Suppressor macrophage treated with lipopolysaccharide for 4 hours (primary cell): ENCODE results near the gene GALNT17.
"Not testable (repeated sequence)": the region's sequence is repeated elsewhere in the genome, so short reads cannot be mapped to it uniquely, and the experiment has no call there.

ENCODE experiments used
- DNase-seq: peaks from one replicate; pipeline ENCODE4 v3.0.0-alpha.2; 2020

GALNT17 gene

GRCh38 chr7:71643031-71643430, 511.1 kb downstream of the GALNT17 start:
- DNase-seq: not testable (repeated sequence)

GRCh38 chr7:71645836-71646235, 513.9 kb downstream of the GALNT17 start:
- no peak for DNase-seq

GRCh38 chr7:71649812-71650211, 517.9 kb downstream of the GALNT17 start:
- DNase-seq: no peak

DNA sequence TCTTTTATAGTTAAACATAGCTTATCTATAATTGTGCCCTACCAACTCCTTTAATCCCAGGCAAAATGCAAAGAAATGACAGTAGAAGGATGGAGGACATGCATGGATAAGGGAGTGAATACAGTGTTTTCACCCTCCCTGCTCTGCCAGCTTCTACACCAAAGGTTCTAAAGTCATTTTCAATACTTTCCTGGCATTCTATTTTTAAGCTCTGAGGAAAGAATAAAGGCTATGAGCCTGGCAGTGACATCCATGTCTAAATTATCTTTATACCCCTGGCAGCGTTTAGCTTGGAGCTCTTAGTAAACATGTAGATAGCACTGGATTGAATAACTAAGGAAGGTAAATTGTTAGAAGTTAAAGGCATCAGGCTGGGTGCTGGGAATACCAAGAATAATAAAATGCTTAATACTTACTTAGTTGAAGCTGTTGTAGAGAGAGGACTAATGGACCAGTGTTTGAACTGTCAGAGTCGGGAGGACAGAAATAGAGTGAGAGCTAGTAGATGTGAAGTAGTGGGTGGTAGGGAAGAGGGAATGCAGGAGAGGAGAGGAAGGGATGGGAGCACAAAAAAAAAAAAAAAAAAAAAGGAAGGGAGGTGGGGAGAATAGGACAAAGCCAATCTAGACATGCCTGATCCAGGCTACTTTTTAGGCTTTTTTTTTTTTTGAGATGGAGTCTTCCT, 518.9 kb downstream of the GALNT17 start:
- no peak for DNase-seq

DNA sequence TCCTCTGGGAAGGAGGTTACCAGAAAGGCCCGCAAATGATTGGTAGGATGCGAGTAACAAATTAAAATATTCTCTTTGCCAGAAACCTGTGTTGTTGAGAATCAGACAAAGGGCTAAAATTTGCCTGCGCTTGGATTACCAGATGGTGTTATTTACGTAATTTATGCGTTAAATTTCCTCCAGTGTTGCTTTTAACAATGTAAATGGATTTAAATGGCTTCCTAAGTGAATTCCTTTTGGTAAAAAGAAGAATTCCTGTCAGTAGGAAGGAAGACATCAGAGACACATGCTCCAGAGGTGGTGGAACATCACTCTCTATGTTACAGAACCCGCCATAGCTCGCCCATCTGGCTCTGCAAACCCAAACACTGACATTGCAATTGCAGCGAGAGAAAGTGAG, 520.6 kb downstream of the GALNT17 start:
- DNase-seq: no peak

DNA sequence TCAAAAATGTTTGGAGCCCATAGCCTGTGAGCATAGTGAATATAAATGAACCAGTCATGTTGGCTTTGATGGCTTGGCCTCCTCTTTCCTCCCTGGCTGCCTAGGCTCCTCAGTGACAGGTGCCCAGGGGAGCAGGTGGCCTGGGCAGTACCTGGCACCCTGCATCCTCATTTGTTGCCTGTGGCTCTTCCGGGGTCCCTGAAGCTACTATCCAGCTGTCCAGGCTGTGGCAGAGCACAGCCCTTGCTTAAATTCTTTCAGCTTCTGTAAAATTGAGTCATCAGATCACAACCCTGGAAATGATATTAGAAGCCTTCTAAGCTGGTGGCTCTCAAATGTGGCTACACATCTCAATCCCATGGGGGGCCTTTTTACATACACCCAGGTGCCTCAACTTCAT, 525.4 kb downstream of the GALNT17 start:
- DNase-seq: no peak

DNA sequence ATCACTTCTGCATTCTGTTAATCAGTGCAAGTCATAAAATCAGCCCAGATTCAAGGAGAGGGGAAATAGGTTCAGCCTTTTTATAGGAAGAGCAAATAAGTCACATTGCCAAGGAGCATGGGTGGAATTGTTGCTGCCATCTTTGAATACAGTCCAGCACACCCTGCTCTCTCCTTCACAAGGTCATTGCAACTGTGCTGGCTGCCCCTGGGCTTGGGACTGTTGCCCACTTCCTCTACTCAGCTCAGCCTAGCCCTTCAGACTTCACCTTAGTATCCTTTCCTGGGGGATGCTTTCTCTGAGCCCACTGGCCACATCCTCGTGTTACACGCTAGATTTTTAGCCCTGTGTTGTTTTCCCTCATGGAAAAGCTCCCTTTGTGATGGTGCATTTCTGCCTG, 527.7 kb downstream of the GALNT17 start:
- no peak for DNase-seq

DNA sequence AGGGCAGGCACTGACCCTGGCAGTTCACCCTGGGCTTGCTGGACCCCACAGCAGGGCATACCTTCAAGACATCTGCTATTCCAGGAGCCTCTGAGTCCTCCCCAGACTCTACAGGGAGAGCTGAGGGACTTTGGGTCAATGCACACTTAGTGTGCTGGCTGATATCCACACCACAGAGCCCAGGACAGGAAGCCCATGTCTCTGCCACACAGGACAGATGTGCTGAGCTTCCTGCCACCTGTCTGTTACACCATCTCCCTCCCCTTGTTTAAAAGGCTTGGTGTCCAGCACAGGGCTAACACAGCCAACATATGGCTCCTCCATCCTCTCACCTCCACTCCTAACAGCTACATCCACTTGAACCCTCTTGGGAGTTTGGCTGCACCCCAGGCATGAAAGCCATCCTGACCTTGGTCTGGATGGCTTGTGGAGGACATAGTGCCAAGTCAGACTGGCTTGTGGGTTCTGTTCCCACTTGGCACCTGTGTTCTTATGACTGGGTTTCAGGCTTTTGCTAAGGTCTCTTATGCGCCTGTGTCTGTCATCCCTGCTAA, 529.8 kb downstream of the GALNT17 start:
- DNase-seq: no peak

DNA sequence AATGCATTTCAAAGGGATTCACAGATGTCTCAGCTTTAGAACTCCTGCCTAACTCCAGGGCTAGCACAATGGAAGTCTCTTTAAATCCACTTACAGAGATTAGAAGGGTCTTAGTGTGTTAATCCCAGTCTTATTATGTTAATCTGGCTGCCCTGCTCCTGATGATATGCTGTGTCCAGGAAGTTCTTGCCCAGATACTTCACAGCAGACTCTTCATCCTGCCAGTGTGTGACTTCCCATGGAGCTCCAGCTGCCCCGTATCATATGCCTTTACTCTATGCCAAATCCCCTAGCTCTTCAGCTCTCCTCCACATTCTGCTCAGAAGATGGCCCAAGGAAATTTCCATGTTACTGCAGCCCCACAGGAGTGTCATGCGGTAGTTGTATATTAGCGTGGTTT, 533.8 kb downstream of the GALNT17 start:
- no peak for DNase-seq

GRCh38 chr7:71668572-71668971, 536.6 kb downstream of the GALNT17 start:
- DNase-seq: no peak

- DNase-seq: no peak
These were observed 547.5 kb downstream of the GALNT17 start for GRCh38 chr7:71679480-71679879.

GRCh38 chr7:71682181-71682580, 550.2 kb downstream of the GALNT17 start:
- no peak for DNase-seq

DNA sequence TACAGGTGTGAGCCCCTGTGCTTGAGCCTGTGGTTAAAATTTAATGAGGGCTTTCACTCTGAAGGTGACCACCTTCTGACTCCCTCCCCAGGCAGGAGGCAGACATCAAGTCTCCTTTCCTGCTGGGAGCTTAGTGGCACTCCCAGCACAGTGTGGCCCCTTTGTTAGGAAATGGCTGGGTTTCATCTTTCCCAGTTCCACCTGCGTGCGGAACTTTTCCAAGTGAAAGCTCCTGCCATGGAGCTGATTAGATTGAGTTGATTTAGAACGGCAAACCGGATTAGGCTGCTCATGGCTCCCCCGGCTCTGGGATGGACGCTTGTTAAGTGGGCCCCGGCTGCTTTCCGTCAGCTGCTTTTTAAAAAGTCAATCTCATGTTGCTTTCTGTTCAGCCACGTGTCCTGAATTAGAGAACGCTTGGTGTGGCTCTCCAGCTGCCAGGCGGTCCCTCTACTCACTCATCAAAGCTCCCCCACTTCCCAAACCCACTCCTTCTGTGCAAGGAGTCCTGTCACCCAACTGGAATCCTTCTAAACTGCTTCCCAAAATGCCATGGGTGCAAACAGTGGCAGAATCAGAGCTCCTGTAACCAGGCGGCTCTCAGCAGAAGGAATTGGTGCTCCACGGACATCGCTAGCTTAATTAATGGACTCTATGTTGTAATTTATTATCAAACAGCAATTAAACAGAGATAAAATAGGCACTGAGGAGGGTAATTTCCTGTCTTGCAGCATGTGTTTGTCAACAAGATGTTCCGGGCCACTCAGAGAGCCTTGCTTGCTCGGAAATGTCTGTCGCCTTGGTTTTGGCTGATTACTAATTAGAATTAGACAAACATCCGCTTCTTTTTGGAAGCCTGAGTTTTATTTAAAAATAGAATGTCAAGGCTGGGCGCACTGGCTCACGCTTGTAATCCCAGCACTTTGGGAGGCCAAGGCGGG, 551.2 kb downstream of the GALNT17 start:
- DNase-seq: no peak

GRCh38 chr7:71687286-71687685, 555.3 kb downstream of the GALNT17 start:
- DNase-seq: no peak

DNA sequence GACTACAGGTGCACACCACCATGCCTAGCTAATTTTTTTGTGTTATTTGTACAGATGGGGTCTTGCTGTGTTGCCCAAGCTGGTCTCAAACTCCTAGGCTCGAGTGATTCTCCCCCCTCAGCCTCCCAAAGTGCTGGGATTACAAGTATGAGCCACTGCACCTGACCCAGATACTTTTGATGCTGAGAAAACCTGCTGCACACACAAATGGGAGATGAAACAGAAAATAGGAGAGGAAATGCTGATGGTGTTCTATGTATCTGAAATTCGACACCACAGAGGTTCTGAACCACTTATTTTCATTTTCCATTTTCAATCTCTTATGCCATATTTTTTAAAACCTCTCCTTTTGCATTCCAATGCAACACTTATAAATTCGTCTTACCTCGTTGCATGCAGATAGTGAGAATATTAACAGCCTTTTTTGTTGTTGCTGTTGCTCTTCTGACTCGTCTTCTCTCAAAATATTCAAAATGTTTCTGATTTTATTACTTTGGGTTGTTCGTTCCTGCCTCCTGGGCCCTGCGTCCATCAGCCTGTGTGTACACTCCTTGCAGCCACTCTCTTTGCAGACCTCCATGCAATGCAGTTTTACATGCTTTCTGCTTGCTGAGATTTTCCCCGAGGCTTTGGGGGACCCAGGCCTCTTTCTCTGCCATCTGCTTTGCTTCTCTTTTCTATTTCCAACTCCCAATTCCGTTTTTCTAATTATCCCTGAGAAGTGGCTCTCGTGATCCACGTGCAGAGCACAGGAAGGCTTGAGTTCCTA, 556.1 kb downstream of the GALNT17 start:
- no peak for DNase-seq

DNA sequence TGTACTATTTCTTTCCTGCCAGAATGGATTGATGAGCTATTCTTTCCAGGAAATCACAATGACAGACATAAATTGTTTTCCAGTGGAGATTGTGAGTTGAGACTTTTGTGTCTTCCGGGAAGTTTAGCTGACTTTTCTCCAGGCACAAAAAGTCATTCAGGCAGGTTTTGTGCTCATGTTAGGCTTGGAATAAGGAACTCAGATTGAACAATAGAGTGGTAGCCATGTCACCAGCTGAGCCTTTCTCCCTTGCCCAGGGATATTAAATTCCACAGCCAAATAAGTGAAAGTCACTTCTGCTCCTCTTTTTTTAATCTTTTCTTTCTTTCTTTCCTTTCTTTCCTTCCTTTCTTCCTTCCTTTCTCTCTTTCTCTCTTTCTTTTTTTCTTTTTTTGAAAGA, 559.6 kb downstream of the GALNT17 start:
- no peak for DNase-seq

- no peak for DNase-seq
These were observed 562.7 kb downstream of the GALNT17 start for GRCh38 chr7:71694665-71695064.

DNA sequence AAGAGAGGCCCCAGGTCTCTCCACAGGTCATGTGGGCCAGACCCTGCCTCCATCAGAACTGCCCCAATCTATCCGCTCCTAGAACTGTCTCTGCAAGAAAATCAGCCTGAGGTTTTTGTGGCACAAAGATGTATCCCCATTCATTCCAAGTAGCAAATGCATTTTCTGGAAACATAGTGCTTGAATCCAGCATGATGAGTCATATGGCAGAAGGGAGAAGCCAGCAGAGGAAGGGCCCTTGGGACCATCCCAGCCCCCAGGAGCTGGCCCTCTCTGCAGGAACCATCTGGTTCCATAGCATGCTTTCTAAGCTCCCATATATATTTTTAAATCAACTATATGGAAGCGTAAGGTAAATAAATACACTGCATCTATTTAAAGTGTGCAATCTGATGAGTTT, 563.2 kb downstream of the GALNT17 start:
- DNase-seq: no peak

DNA sequence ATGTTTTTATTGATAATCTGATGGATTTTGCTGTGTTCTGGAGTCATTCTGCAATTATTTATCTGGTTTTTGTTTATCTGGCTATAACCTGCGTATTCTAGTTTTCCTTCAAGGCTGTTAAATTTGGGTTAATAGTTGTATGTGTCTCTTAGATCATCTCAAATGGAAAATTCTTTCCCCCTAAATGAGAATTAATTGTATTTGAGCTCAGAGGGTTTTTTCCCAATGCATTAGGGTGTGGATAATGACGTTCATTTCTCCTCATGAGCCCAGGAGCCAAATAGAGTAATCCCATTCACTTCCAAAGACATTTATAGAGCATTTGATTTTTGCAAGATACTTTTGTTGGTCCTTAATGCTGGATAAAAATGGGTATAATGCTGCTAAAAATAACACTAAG, 564.6 kb downstream of the GALNT17 start:
- no peak for DNase-seq

DNA sequence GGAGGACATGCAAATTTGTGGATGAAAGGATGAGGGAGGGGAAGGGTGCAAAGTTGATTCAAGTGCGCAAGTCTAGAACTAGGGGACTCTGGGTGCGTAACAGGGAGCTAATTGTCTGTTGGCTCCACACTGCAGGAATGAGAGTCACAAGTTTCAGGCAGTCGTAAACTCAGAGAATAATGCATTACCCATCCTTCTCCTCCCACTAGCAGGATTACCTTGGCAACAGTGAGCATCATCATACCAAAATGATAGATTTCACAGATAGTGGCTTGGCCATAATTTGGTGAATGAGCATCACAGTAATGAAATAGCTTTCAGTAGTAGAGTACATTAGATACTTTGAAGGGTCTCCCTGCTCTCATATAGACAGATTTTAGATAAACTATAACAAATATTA, 565.5 kb downstream of the GALNT17 start:
- no peak for DNase-seq

DNA sequence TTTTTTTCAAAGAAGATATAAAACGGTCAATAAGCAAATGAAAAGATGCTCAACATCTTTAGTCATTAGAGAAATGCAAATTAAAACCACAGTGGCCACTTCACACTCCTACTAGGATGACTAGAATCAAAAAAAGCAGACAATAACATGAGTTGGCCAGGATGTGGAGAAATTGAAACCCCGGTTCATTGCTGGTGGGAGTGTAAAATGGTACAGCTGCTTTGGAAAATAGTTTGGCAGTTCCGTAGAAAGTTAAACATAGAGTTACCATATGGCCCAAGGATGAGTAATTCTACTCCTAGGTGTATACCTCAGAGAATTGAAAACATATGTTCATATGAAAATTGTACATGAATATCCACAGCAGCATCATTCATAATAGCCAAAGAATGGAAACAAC, 573.3 kb downstream of the GALNT17 start:
- DNase-seq: no peak

GRCh38 chr7:71705901-71706596, 574.1 kb downstream of the GALNT17 start:
- DNase-seq: no peak

- no peak for DNase-seq
These were observed 574.6 kb downstream of the GALNT17 start for GRCh38 chr7:71706597-71706975.
